ENCODE results near the gene FCMR.

Gene FCMR

GRCh38 chr1:206939841-206940587 lies 18.3 kb upstream of the FCMR start:
- in situ Hi-C loops (cut with HindIII; ENCODE audit: low pct_ligation_motif_present, low sequenced_read_pairs), result no loop called here
- TF ChIP-seq, protein P1, sequence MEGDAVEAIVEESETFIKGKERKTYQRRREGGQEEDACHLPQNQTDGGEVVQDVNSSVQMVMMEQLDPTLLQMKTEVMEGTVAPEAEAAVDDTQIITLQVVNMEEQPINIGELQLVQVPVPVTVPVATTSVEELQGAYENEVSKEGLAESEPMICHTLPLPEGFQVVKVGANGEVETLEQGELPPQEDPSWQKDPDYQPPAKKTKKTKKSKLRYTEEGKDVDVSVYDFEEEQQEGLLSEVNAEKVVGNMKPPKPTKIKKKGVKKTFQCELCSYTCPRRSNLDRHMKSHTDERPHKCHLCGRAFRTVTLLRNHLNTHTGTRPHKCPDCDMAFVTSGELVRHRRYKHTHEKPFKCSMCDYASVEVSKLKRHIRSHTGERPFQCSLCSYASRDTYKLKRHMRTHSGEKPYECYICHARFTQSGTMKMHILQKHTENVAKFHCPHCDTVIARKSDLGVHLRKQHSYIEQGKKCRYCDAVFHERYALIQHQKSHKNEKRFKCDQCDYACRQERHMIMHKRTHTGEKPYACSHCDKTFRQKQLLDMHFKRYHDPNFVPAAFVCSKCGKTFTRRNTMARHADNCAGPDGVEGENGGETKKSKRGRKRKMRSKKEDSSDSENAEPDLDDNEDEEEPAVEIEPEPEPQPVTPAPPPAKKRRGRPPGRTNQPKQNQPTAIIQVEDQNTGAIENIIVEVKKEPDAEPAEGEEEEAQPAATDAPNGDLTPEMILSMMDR (IDR thresholded peaks at IDR 0.05; ENCODE audit: low read depth, low read length, missing control alignments), result no peak
- Histone ChIP-seq H3K27me3 (replicated peaks) (peaks cover 11% of the 10 kb centered on the region), H3K36me3 (replicated peaks) (no peaks in the 10 kb centered on the region), H3K4me3 (ENCODE audit: low read depth, low read length) (no peak overlapping the region), H3K27ac (no peak overlapping the region)
- DNase-seq, result no peak

- Histone ChIP-seq H3K27ac (no peak overlapping the region), H3K36me3 (replicated peaks) (no peaks in the 10 kb centered on the region), H3K4me3 (ENCODE audit: low read depth, low read length) (no peak overlapping the region), H3K27me3 (replicated peaks) (peaks cover 9% of the 10 kb centered on the region)
- in situ Hi-C loops (cut with HindIII; ENCODE audit: low pct_ligation_motif_present, low sequenced_read_pairs), result no loop called here
- TF ChIP-seq, protein P1 (IDR thresholded peaks at IDR 0.05; ENCODE audit: low read depth, low read length, missing control alignments), result no peak
- DNase-seq, result no peak
Observed at GRCh38 chr1:206939131-206939530, 17.4 kb upstream of the FCMR start.

GRCh38 chr1:206937425-206937824 lies 15.7 kb upstream of the FCMR start:
- no peak for DNase-seq
- in situ Hi-C loops (cut with HindIII; ENCODE audit: low pct_ligation_motif_present, low sequenced_read_pairs), result no loop called here
- Histone ChIP-seq H3K4me3 (ENCODE audit: low read depth, low read length) (no peak overlapping the region), H3K36me3 (replicated peaks) (no peaks in the 10 kb centered on the region), H3K27ac (no peak overlapping the region), H3K27me3 (replicated peaks) (peaks cover 4% of the 10 kb centered on the region)
- TF ChIP-seq, protein P1 (IDR thresholded peaks at IDR 0.05; ENCODE audit: low read depth, low read length, missing control alignments), result no peak

GRCh38 chr1:206935491-206936067 lies 13.8 kb upstream of the FCMR start:
- Histone ChIP-seq H3K4me3 (ENCODE audit: low read depth, low read length) (no peak overlapping the region), H3K36me3 (replicated peaks) (no peaks in the 10 kb centered on the region), H3K27me3 (replicated peaks) (no peaks in the 10 kb centered on the region), H3K27ac (no peak overlapping the region)
- peak; percentile 1 for DNase-seq
- in situ Hi-C loops (cut with HindIII; ENCODE audit: low pct_ligation_motif_present, low sequenced_read_pairs), result no loop called here
- TF ChIP-seq, protein P1 (IDR thresholded peaks at IDR 0.05; ENCODE audit: low read depth, low read length, missing control alignments), result peak; percentile 74

DNA sequence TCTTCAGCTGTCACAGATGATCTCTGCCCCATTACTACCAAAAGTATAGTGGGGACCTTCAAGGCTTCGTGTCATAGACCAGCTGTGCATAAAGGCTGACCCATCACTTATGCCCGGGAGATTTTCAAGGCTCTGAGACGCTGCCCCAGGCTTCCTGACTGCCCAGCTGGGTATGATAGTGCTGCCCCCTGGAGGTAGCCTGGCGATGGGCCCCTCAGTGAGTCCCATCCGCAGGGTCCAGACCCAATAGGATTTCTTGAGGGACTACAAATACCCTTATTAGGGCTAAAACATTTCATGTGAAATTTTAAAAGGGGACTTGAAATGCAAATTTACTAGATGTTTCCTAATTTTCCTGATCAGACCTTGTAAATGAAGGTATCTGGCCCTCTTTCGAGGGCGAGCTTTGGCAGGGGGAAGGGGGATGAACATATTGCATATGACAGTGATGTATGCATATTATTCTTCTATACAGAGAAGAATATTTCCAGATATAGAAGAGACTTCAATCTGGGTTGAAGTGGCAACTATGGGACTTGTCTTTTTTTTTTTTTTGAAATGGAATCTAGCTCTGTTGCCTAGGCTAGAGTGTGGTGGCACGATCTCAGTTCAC lies 11.7 kb upstream of the FCMR start:
- H3K27ac ChIP-seq, result no peak overlapping the region
- no peak for DNase-seq

More for the DNA sequence above, 11.7 kb upstream of the FCMR start:
- in situ Hi-C loops (cut with HindIII; ENCODE audit: low pct_ligation_motif_present, low sequenced_read_pairs), result no loop called here
- H3K4me3 ChIP-seq (ENCODE audit: low read depth, low read length), result no peak overlapping the region
- TF ChIP-seq, protein P1 (IDR thresholded peaks at IDR 0.05; ENCODE audit: low read depth, low read length, missing control alignments), result peak; percentile 76
- H3K36me3 ChIP-seq (replicated peaks), result no peaks in the 10 kb centered on the region
- H3K27me3 ChIP-seq (replicated peaks), result no peaks in the 10 kb centered on the region

Measured in brain microvascular endothelial cell (primary cell).